GM12872 (cell line): ENCODE measurements around the gene KLHL29.

ENCODE experiments used
- CTCF ChIP-seq: IDR thresholded peaks from 3 replicates; pipeline ENCODE4 v1.5.1; 2011; ENCODE audit warnings: low read depth, mild to moderate bottlenecking, low read length, moderate library complexity; ENCODE audit not compliant: insufficient read depth

Gene KLHL29

GRCh38 chr2:23695214-23695889 is 310.4 kb downstream of the KLHL29 start:
- TF ChIP-seq CTCF: no peak

DNA sequence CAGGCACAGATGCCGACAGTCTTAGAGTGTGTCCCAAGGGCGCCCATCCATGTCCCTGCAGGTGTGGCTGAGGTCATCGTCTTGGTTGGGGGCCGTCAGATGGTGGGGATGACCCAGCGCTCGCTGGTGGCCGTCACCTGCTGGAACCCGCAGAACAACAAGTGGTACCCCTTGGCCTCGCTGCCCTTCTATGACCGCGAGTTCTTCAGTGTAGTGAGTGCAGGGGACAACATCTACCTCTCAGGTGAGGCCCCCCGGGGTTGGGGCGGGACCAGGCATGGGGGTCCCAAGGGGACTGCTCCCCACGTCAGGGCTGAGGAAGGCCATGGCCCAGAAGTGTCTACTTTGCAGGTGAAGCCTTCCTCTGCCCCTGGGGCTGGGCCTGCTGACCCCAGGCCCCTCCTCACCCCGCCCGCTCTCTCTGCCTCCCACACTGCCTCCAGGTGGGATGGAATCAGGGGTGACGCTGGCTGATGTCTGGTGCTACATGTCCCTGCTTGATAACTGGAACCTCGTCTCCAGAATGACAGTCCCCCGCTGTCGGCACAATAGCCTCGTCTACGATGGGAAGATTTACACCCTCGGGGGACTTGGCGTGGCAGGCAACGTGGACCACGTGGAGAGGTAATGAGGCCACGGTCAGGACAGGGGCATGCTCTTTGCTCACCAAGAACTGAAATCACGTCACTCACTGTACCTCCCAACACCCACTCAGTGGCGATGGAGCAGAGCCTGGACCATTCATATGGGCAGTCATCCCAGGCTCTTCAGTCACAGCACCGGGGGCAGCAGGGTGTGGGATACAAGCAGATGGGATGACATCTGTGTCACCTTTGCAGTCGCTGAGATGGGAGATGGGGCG is 311.1 kb downstream of the KLHL29 start:
- no peak for TF ChIP-seq CTCF

DNA sequence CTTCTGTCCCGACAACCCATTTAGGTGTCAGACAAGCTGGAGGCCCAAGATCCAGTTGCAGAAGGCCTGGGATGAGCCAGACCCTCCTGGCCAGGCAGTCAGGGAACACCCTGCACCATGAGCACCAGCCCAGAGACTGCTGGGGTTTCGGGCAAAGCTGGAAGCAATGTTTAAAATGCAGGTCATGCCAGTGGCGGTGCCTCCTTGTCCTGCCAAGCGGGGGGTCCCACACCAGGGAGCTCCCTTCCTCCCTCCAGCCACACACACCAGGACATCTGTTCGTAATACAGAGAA is 311.7 kb downstream of the KLHL29 start:
- TF ChIP-seq CTCF: no peak

DNA sequence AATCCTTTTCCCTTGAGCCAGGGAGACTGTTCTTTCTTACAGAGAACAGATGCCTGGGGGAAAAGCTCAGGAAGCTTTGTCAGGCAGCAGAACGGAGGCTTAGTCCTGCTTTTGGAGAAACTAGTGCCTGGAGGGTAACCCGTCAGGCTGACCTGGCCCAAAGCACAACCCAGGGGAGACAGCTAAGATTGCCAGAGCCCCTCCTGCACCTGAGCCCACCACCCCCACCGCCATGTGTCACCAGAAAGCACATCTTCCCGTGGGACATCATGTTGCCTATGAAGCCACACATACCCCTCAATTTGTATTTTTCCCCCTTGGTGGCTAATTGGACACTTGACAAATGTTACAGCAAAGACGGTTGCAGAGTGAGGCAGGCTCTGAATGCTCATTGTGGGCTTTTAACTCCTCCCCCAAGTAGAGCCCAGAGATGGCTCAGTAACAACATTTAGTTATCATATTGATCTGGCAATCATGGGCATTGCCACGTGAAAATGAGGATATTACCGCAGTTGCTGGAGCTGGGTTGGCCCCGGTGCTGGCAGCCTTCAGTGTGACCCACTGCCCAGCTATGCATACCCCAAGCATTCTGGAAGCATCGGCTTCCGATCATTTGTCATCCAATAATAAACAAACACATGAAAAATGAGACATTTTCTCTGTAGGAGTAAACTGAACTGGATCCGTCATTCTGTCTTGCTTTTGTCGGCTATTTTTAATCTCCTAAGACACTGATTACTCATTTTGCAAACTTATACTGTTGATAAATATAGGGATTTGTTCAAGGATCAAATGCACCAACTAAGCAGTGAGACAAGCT is 312.5 kb downstream of the KLHL29 start:
- TF ChIP-seq CTCF: no peak

DNA sequence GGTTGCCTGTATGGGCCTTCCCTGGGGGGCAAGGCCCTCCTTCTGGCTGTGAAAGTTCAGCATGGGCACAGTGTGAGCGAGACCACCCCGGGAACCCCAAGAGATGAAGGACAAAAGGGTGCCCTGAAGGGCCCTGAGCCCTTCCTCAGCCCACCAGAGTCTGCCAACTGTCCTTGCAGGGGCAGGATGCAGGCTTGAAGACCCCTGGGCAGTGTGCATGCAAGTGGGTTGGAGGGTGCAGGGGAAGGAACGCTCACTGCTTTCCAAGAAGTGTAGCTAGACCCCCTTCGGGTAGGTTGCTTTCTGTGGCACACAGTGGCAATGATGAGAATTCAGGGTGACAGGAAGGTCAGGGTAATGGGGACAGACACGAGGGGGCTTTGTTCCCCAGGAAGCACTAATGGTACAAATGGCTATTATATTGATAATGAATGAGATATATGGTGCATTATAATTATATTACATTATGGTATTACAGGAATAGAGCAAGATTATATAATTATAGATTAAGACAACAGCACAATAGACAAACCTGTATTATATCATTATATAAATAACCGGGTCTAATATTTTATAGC is 313.2 kb downstream of the KLHL29 start:
- TF ChIP-seq CTCF: no peak

- TF ChIP-seq CTCF: no peak
Observed at GRCh38 chr2:23698721-23699579, 314.0 kb downstream of the KLHL29 start.
